CD4-positive, alpha-beta T cell (primary cell): ENCODE results near the gene OLFM1. TPM values are rescaled to one million over a fixed set of nuclear protein-coding genes. Genes with fewer than 3 reads are reported as not detected.

Experiments used
- ATAC-seq: fragments of 200-7000 bp; cut with Tn5 transposase; one replicate; pipeline ENCODE4 v1.10.0; 2022; ENCODE audit warnings: mild to moderate bottlenecking; ENCODE audit not compliant: poor library complexity
- CTCF ChIA-PET: fragments of 350-600 bp; sonication (Branson Sonifier 250); formaldehyde crosslinking; loops from one replicate; lab custom pipeline; 2021; ENCODE audit warnings: antibody characterized with exemption, inconsistent platforms; lab: Charles Lee
- POLR2A ChIA-PET: fragments of 350-600 bp; sonication (Branson Sonifier 250); formaldehyde crosslinking; loops from one replicate; lab custom pipeline; 2021; ENCODE audit warnings: antibody characterized with exemption, inconsistent platforms; lab: Charles Lee
- DNase-seq, 14 experiments: peaks; one replicate each; pipeline ENCODE4 v3.0.0-alpha.2; 2013 to 2020; ENCODE audit warnings: mixed read lengths in 2 of 14
- H3K27ac ChIP-seq, 2 donors: one replicate each; pipeline versions ENCODE4 v1.5.1 to v1.7.0; 2013; ENCODE audit warnings: low read length in 2 of 2, low read depth in 1 of 2, mild to moderate bottlenecking in 1 of 2
- H3K27me3 ChIP-seq, 2 experiments: 1 replicate in 1 of 2; 2 replicates in 1 of 2; pipeline versions ENCODE4 v1.6.1 to v1.7.0; 2013; ENCODE audit warnings: low read length in 2 of 2, control low read depth in 1 of 2, mild to moderate bottlenecking in 1 of 2, moderate library complexity in 1 of 2; ENCODE audit not compliant: insufficient read depth in 2 of 2, control insufficient read depth in 1 of 2
- H3K36me3 ChIP-seq: one replicate; pipeline ENCODE4 v1.6.1; 2013; ENCODE audit warnings: low read length, control low read depth; ENCODE audit not compliant: insufficient read depth
- H3K4me1 ChIP-seq: one replicate; pipeline ENCODE4 v1.6.1; 2013; ENCODE audit warnings: low read length, control low read depth; ENCODE audit not compliant: insufficient read depth
- H3K4me3 ChIP-seq: one replicate; pipeline ENCODE4 v1.5.1; 2013; ENCODE audit warnings: mild to moderate bottlenecking, low read length, moderate library complexity
- H3K9me3 ChIP-seq, 2 experiments: 1 replicate in 1 of 2; 2 replicates in 1 of 2; pipeline versions ENCODE4 v1.6.1 to v1.7.0; 2013; ENCODE audit warnings: low read length in 2 of 2, mild to moderate bottlenecking in 2 of 2, control low read depth in 1 of 2, moderate library complexity in 1 of 2; ENCODE audit not compliant: control insufficient read depth in 1 of 2, insufficient read depth in 1 of 2
- H3K27ac Mint-ChIP-seq: one replicate; pipeline ENCODE4 v1.8.0; 2020; ENCODE audit warnings: mixed read lengths
- H3K27me3 Mint-ChIP-seq: one replicate; pipeline ENCODE4 v1.8.0; 2021; ENCODE audit warnings: mixed read lengths
- H3K36me3 Mint-ChIP-seq: one replicate; pipeline ENCODE4 v1.8.0; 2021; ENCODE audit warnings: low read depth, mixed read lengths
- H3K4me1 Mint-ChIP-seq: one replicate; pipeline ENCODE4 v1.8.0; 2021; ENCODE audit warnings: low read depth, mixed read lengths
- H3K4me3 Mint-ChIP-seq: one replicate; pipeline ENCODE4 v1.8.0; 2020; ENCODE audit warnings: mild to moderate bottlenecking, mixed read lengths
- H3K9me3 Mint-ChIP-seq: one replicate; pipeline ENCODE4 v1.8.0; 2020; ENCODE audit warnings: mixed read lengths
- intact Hi-C, 2 experiments: fragments of 100-400 bp; cut with DNase I in 1 of 2; cut with micrococcal nuclease in 1 of 2; formaldehyde crosslinking; loops; one replicate each; pipeline versions ENCODE4 v1.15.1 to v1.9.0; 2023 to 2025; cut with DNase I, micrococcal nuclease
- total RNA-seq, 174 experiments: library from RNA in 2 of 174; stranded (reverse) in 2 of 174; gene quantifications; one replicate each; pipeline ENCODE4 v1.2.3 and lab custom pipeline; 2021 to 2026
- TF ChIP-seq, protein P1 (sequence below): fragments of 200-600 bp; IDR thresholded peaks from one replicate; pipeline ENCODE4 v1.8.0; 2022; ENCODE audit warnings: antibody characterized with exemption, mild to moderate bottlenecking

Gene OLFM1
- total RNA-seq, 2 experiments from 2014 or later = not detected

DNA sequence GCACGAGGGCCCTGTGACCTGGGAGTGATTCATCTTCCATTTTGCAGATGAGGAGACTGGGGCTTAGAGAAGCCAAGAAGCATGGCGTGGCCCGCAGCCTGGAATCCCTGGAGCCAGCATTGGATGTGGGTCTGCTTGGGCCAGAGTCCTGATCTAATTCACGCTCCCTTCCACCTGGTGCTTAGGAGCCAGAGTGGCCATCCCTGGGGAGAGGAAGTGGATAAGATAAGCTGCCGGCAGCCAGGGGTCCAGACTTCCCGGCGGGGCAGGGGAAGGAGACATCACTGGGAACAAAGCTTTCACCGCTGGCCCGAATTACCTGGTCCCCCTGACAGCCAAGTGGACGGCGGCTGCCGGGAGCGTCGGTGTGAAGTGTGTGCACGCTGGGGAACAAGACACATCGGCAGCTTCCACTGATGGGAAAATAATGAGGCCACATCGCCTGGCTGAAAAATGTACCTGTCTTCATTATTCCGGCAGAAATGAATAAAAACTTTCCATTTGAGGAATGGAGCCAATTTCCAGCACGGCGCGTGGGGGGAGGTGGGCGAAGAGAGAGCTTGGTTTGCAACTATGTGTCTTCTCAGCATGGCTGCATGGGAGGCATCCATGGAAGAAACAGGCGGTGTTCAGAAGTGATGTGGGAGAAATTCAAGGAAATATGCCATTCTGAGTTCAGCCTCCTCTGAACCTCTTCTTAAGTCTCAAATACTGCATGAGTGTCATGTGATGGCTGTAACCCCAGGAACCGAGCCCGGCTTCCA lies 78.5 kb downstream of the OLFM1 start:
- Histone ChIP-seq H3K4me1 (no peaks in the 10 kb centered on the region), H3K36me3 (no peaks in the 10 kb centered on the region), H3K4me3 (no peak overlapping the region), H3K27ac (no peak overlapping the region), H3K9me3 (peaks cover 0 to 19% of the 10 kb centered on the region in 2 experiments), H3K27me3 (no peaks in the 10 kb centered on the region)
- Mint-ChIP-seq H3K4me3 (no peak overlapping the region), H3K36me3 (no peaks in the 10 kb centered on the region), H3K27me3 (peaks cover 7% of the 10 kb centered on the region), H3K27ac (no peak overlapping the region), H3K4me1 (no peaks in the 10 kb centered on the region), H3K9me3 (no peaks in the 10 kb centered on the region)
- ATAC-seq (no peak), DNase-seq (no peak)
- TF ChIP-seq, protein P1, sequence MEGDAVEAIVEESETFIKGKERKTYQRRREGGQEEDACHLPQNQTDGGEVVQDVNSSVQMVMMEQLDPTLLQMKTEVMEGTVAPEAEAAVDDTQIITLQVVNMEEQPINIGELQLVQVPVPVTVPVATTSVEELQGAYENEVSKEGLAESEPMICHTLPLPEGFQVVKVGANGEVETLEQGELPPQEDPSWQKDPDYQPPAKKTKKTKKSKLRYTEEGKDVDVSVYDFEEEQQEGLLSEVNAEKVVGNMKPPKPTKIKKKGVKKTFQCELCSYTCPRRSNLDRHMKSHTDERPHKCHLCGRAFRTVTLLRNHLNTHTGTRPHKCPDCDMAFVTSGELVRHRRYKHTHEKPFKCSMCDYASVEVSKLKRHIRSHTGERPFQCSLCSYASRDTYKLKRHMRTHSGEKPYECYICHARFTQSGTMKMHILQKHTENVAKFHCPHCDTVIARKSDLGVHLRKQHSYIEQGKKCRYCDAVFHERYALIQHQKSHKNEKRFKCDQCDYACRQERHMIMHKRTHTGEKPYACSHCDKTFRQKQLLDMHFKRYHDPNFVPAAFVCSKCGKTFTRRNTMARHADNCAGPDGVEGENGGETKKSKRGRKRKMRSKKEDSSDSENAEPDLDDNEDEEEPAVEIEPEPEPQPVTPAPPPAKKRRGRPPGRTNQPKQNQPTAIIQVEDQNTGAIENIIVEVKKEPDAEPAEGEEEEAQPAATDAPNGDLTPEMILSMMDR = no peak
- ChIA-PET CTCF (no interaction called here), POLR2A (no interaction called here)
- intact Hi-C loops = no loop called here

DNA sequence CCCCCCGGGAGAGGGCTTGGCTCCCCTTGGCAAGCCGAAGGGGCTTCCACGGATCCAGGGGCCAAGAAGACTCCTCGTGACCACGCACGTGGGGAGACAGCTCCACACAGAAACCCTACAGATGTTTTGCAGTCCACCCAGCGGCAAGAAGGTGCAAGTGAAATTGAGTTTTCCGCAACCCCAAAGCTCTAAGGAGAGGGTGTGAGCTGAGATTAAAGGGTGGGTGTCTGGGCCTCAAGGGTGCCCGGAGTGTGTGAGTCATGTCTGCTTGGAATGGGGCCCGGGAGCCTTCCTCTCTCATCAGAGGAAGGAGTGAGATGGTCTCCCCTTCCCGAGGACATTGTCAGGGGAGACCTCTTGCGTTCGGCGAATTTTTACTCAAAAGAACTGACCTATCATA lies 79.1 kb downstream of the OLFM1 start:
- H3K36me3 ChIP-seq = no peaks in the 10 kb centered on the region
- TF ChIP-seq, protein P1 = no peak
- ChIA-PET POLR2A (no interaction called here), CTCF (no interaction called here)
- no peaks in the 10 kb centered on the region for H3K27me3 ChIP-seq
- no peak for DNase-seq
- no peaks in the 10 kb centered on the region for H3K4me1 Mint-ChIP-seq
- H3K27ac ChIP-seq = no peak overlapping the region
- ATAC-seq = no peak
- H3K4me3 ChIP-seq = no peak overlapping the region
- no peaks in the 10 kb centered on the region for H3K36me3 Mint-ChIP-seq
- H3K4me3 Mint-ChIP-seq = no peak overlapping the region
- H3K4me1 ChIP-seq = no peaks in the 10 kb centered on the region
- H3K27ac Mint-ChIP-seq = no peak overlapping the region
- H3K9me3 Mint-ChIP-seq = no peaks in the 10 kb centered on the region
- intact Hi-C loops = no loop called here
- H3K9me3 ChIP-seq = peaks cover 0 to 19% of the 10 kb centered on the region in 2 experiments
- H3K27me3 Mint-ChIP-seq = peaks cover 7% of the 10 kb centered on the region

DNA sequence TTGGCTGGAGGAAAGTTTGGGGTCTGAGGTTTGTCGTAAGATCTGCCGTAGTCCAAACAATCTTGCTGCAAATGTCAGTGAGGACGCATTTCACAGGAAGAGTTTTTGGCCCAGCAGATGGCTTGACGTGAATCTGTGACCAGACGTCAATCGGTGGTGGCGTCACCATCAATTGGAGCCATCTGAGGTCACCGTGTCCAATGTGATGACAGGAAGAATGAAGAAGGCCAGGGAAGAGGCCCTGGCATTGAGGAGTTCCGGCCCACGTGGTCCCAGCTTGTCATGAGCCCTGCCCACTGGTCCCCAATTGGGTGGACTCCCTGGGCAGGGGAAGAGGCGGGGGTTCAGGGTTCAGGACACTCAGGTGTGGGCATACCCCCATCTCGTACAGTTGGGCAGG lies 79.9 kb downstream of the OLFM1 start:
- intact Hi-C loops = no loop called here
- Histone ChIP-seq H3K27ac (no peak overlapping the region), H3K4me3 (no peak overlapping the region), H3K4me1 (no peaks in the 10 kb centered on the region), H3K9me3 (peaks cover 0 to 19% of the 10 kb centered on the region in 2 experiments), H3K36me3 (no peaks in the 10 kb centered on the region), H3K27me3 (no peaks in the 10 kb centered on the region)
- POLR2A ChIA-PET = no interaction called here
- H3K36me3 Mint-ChIP-seq = no peaks in the 10 kb centered on the region
- TF ChIP-seq, protein P1 = no peak
- ATAC-seq (no peak), DNase-seq (no peak)
- H3K27me3 Mint-ChIP-seq = peaks cover 7% of the 10 kb centered on the region
- H3K9me3 Mint-ChIP-seq = no peaks in the 10 kb centered on the region
- H3K4me3 Mint-ChIP-seq = no peak overlapping the region
- no peak overlapping the region for H3K27ac Mint-ChIP-seq
- CTCF ChIA-PET = no interaction called here
- no peaks in the 10 kb centered on the region for H3K4me1 Mint-ChIP-seq
